HCT116 (cell line): ENCODE measurements around the gene PBXIP1. TPM values are rescaled to one million over a fixed set of nuclear protein-coding genes. Genes with fewer than 3 reads are reported as not detected.

ENCODE experiments used
- ATAC-seq: fragments of 200-7000 bp; cut with Tn5 transposase; 2 replicates; pipeline ENCODE4 v1.9.1; 2020; ENCODE audit warnings: mild to moderate bottlenecking, moderate library complexity
- BruUV-seq: library from RNA; stranded (reverse); fragments of 400-500 nt; replicated peaks from 2 replicates; lab custom pipeline; 2021; lab: Mats Ljungman, UMichigan
- CTCF ChIA-PET: fragments of 300-600 bp; sonication (Branson Sonifier 250); formaldehyde crosslinking; loops from one replicate; lab custom pipeline; 2021; ENCODE audit warnings: antibody characterized with exemption; lab: Charles Lee
- POLR2A ChIA-PET: fragments of 300-600, 350-600 bp; sonication (Branson Sonifier 250); formaldehyde crosslinking; loops from one replicate; lab custom pipeline; 2021; ENCODE audit warnings: antibody characterized with exemption; lab: Charles Lee
- RAD21 ChIA-PET, 2 experiments: fragments of 300-600 bp; sonication (Branson Sonifier 250); formaldehyde crosslinking; loops; one replicate each; lab custom pipeline; 2023; ENCODE audit warnings: low total read pairs in 2 of 2; ENCODE audit not compliant: uncharacterized antibody in 2 of 2, unreplicated experiment in 2 of 2, low non-redundant PET in 1 of 2; lab: Charles Lee
- DNase-seq: peaks from one replicate; pipeline ENCODE4 v3.0.0-alpha.2; 2010; ENCODE audit warnings: low read depth, low spot score
- H2AFZ ChIP-seq: fragments of 200-600 bp; shearing (Covaris generic), sonication (generic); 2 replicates; pipeline ENCODE4 v1.6.1; 2017; ENCODE audit warnings: low read depth, mixed run types, mixed read lengths, antibody characterized with exemption, low read length; ENCODE audit not compliant: poor library complexity, severe bottlenecking
- H3K27ac ChIP-seq: 2 replicates; pipeline ENCODE4 v1.5.1; 2012; ENCODE audit warnings: low read depth, low read length
- H3K27me3 ChIP-seq: fragments of 200-600 bp; sonication (generic); 2 replicates; pipeline ENCODE4 v1.6.1; 2016; ENCODE audit warnings: mixed run types, low read length, mixed read lengths; ENCODE audit not compliant: insufficient read depth
- H3K36me3 ChIP-seq, 2 experiments: fragments of 200-500 bp in 1 of 2; fragments of 200-600 bp in 1 of 2; sonication (Bioruptor generic) in 1 of 2; sonication (generic) in 1 of 2; 2 replicates each; pipeline versions ENCODE4 v1.5.1 to v1.6.1; 2014 to 2016; ENCODE audit warnings: low read length in 2 of 2, inconsistent platforms in 1 of 2, mixed read lengths in 1 of 2, mixed run types in 1 of 2; ENCODE audit not compliant: insufficient read depth in 2 of 2, control insufficient read depth in 1 of 2
- H3K4me1 ChIP-seq, 2 experiments: fragments of 200-600 bp in 1 of 2; sonication (generic) in 1 of 2; 2 replicates each; pipeline versions ENCODE4 v1.5.1 to v1.6.1; 2012 to 2017; ENCODE audit warnings: low read length in 2 of 2, inconsistent platforms in 1 of 2, mild to moderate bottlenecking in 1 of 2, mixed read lengths in 1 of 2, mixed run types in 1 of 2, moderate library complexity in 1 of 2; ENCODE audit not compliant: insufficient read depth in 2 of 2, control insufficient read depth in 1 of 2
- H3K4me2 ChIP-seq: fragments of 200-600 bp; sonication (generic); 2 replicates; pipeline ENCODE4 v1.6.1; 2017; ENCODE audit warnings: mixed run types, low read length, mixed read lengths
- H3K4me3 ChIP-seq, 2 experiments: fragments of 200-600 bp in 1 of 2; sonication (generic) in 1 of 2; replicated peaks in 1 of 2; 2 replicates each; pipeline ENCODE4 v1.5.1; 2011 to 2016; ENCODE audit warnings: low read length in 2 of 2, control low read depth in 1 of 2, low read depth in 1 of 2, mild to moderate bottlenecking in 1 of 2, mixed read lengths in 1 of 2, mixed run types in 1 of 2
- H3K79me2 ChIP-seq: fragments of 200-600 bp; sonication (generic); 2 replicates; pipeline ENCODE4 v1.6.1; 2017; ENCODE audit warnings: mild to moderate bottlenecking, mixed run types, low read length, moderate library complexity, mixed read lengths; ENCODE audit not compliant: insufficient read depth
- H3K9ac ChIP-seq: fragments of 200-600 bp; sonication (generic); 2 replicates; pipeline ENCODE4 v1.6.1; 2016; ENCODE audit warnings: low read length, mixed read lengths
- H3K9me2 ChIP-seq: fragments of 200-600 bp; sonication (generic), shearing (Covaris generic); 2 replicates; pipeline ENCODE4 v1.6.1; 2017; ENCODE audit warnings: mixed run types, mild to moderate bottlenecking, moderate library complexity; ENCODE audit not compliant: insufficient read depth
- H3K9me3 ChIP-seq, 2 experiments: fragments of 200-500 bp in 1 of 2; fragments of 200-600 bp in 1 of 2; sonication (Bioruptor generic) in 1 of 2; sonication (generic) in 1 of 2; 2 replicates each; pipeline ENCODE4 v1.6.1; 2014 to 2017; ENCODE audit warnings: low read length in 2 of 2, mixed read lengths in 2 of 2, inconsistent platforms in 1 of 2, low read depth in 1 of 2, mild to moderate bottlenecking in 1 of 2, mixed run types in 1 of 2, moderate library complexity in 1 of 2; ENCODE audit not compliant: control insufficient read depth in 1 of 2, insufficient read depth in 1 of 2
- H4K20me1 ChIP-seq: fragments of 200-600 bp; sonication (generic), shearing (Covaris generic); 2 replicates; pipeline ENCODE4 v1.6.1; 2017; ENCODE audit warnings: mixed run types, mild to moderate bottlenecking, moderate library complexity; ENCODE audit not compliant: insufficient read depth
- CBX3 ChIP-seq: IDR thresholded peaks from 2 replicates; pipeline ENCODE4 v1.6.1; 2012; ENCODE audit warnings: low read depth
- CTCF ChIP-seq, 3 experiments: fragments of 200-600 bp in 1 of 3; sonication (generic) in 1 of 3; IDR thresholded peaks in 2 of 3; conservative IDR thresholded peaks in 1 of 3; 2 replicates each; pipeline ENCODE4 v1.5.1; 2012 to 2017; ENCODE audit warnings: low read depth in 2 of 3, low read length in 2 of 3, antibody characterized with exemption in 1 of 3, borderline replicate concordance in 1 of 3, control low read depth in 1 of 3, mild to moderate bottlenecking in 1 of 3, mixed read lengths in 1 of 3, mixed run types in 1 of 3, moderate library complexity in 1 of 3; ENCODE audit not compliant: insufficient read depth in 1 of 3
- EZH2phosphoT487 ChIP-seq: fragments of 200-600 bp; IDR thresholded peaks from 2 replicates; pipeline ENCODE4 v1.6.1; 2018; ENCODE audit warnings: antibody characterized with exemption, borderline replicate concordance
- FOSL1 ChIP-seq: IDR thresholded peaks from 2 replicates; pipeline ENCODE4 v1.6.1; 2012; ENCODE audit warnings: low read depth
- JUND ChIP-seq: IDR thresholded peaks from 2 replicates; pipeline ENCODE4 v1.6.1; 2012
- REST ChIP-seq: IDR thresholded peaks from 2 replicates; pipeline ENCODE4 v1.6.1; 2012; ENCODE audit warnings: low read depth
- SIN3A ChIP-seq: IDR thresholded peaks from 2 replicates; pipeline ENCODE4 v1.6.1; 2012; ENCODE audit warnings: low read depth
- YY1 ChIP-seq: IDR thresholded peaks from 2 replicates; pipeline ENCODE4 v1.6.1; 2011; ENCODE audit warnings: low read length, low read depth, moderate library complexity, mild to moderate bottlenecking; ENCODE audit not compliant: insufficient replicate concordance; ENCODE audit errors: extremely low read depth
- ZNF274 ChIP-seq: fragments of 200-500 bp; sonication (Bioruptor generic); IDR thresholded peaks from 2 replicates; pipeline ENCODE4 v1.6.1; 2014; ENCODE audit warnings: mild to moderate bottlenecking, low read depth, low read length, inconsistent platforms
- intact Hi-C: fragments of 100-400 bp; cut with micrococcal nuclease; formaldehyde crosslinking; loops from 2 replicates; pipeline ENCODE4 v1.10.0; 2022
- total RNA-seq: library from RNA; stranded (reverse); gene quantifications from one replicate; pipeline ENCODE4 v1.2.1, GENCODE V29; 2021; ENCODE audit not compliant: unreplicated experiment
- TF ChIP-seq, protein P1 (sequence below): IDR thresholded peaks from 2 replicates; pipeline ENCODE4 v1.6.1; 2012
- TF ChIP-seq, protein P2 (sequence below): IDR thresholded peaks from 2 replicates; pipeline ENCODE4 v1.6.1; 2012

The PBXIP1 gene
- total RNA-seq, 1 experiment from 2014 or later: 12.6 TPM

DNA sequence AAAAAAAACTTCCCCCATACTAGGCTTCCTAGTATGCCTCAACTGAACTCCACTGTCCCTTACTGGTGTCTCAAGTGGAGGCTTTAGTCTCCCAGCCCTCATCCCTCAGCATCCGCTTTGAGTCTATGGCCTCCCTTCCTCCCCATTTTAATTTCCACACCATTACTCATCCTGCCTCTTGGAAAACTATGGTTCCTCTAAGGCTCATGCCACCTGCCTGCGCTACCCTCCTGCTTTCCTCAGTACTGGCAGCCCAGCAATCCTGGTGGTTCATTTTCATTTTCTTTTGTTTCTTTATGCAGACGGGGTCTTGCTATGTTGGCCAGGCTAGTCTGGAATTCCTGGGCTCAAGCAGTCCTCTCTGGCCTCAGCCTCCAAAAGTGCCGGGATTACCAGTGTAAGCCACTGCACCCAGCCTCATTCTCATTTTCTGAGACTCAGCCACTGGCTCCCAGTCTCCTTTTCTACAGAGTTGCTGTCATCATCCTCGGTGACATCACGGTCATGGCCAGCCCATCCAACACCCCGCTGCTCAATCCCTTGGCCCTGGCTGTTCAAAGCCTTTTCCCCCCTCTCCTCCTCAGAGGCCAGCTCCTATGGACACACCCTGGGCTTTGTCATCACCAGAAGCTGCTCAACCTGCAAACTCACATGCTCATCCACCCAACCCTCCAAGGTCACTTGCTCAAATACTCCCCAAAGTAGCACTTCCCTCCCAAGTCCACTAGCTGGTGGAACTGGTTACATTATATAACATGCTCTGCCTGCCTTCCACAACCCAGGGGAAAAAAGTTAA, 17.1 kb downstream of the PBXIP1 start:
- no peak for DNase-seq
- Histone ChIP-seq H3K4me2 (peak overlapping the region; percentile 83; the same call in 1 of the 2 replicates), H3K27me3 (no peaks in the 10 kb centered on the region), H3K9me2 (no peaks in the 10 kb centered on the region), H3K9me3 (no peaks in the 10 kb centered on the region), H3K27ac (no peak overlapping the region)
- intact Hi-C loops: no loop called here
- no peak for TF ChIP-seq SIN3A
- TF ChIP-seq JUND: no peak
- TF ChIP-seq FOSL1: no peak
- no peak for TF ChIP-seq ZNF274
- TF ChIP-seq, protein P1, sequence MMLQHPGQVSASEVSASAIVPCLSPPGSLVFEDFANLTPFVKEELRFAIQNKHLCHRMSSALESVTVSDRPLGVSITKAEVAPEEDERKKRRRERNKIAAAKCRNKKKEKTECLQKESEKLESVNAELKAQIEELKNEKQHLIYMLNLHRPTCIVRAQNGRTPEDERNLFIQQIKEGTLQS: no peak
- TF ChIP-seq, protein P2, sequence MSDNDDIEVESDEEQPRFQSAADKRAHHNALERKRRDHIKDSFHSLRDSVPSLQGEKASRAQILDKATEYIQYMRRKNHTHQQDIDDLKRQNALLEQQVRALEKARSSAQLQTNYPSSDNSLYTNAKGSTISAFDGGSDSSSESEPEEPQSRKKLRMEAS: no peak
- TF ChIP-seq CTCF (IDR thresholded peaks at IDR 0.05 in 2 of 3, conservative IDR thresholded peaks at IDR 0.05 in 1 of 3; ENCODE audit: borderline replicate concordance in 1 of 3, insufficient read depth in 1 of 3, low read depth in 2 of 3, low read length in 2 of 3): no peak
- no peak for TF ChIP-seq CBX3
- no peak for TF ChIP-seq EZH2phosphoT487
- no peak for TF ChIP-seq YY1
- no peak for TF ChIP-seq REST
- TF ChIP-seq, all 23 proteins: peak for 0
- POLR2A ChIA-PET: interaction anchor here (0.7 to 1.3 kb wide), 2 partner anchors 23 to 129 kb away, joined by 3 to 4 read pairs; partner anchors contain the start of gene PYGO2
- CTCF ChIA-PET: no interaction called here
- no peaks in the 10 kb centered on the region for H3K36me3 ChIP-seq
- H3K79me2 ChIP-seq: no peaks in the 10 kb centered on the region
- no peak overlapping the region for H2AFZ ChIP-seq
- H3K4me3 ChIP-seq: no peak overlapping the region
- no peak for ATAC-seq
- H4K20me1 ChIP-seq: no peaks in the 10 kb centered on the region
- no peak overlapping the region for H3K9ac ChIP-seq
- no TSS peak for BruUV-seq
- H3K4me1 ChIP-seq: peaks cover 15 to 45% of the 10 kb centered on the region in 2 experiments
- RAD21 ChIA-PET: interaction anchor here in 1 of 2 experiments (0.5 kb wide), 1 partner anchor 127 kb away, joined by 3 read pairs; no protein-coding TSS in a partner anchor
